ENCODE data around the gene GRID1. TPM values are rescaled to one million over a fixed set of nuclear protein-coding genes. Genes with fewer than 3 reads are reported as not detected.

The GRID1 gene
- total RNA-seq, 4 donors from 2014 or later, result 0.40 to 1.9 (median 1.00) TPM

- TF ChIP-seq POLR2AphosphoS5 (IDR thresholded peaks at IDR 0.05) (no peak), EP300 (IDR thresholded peaks at IDR 0.05; ENCODE audit: low read depth) (no peak), POLR2A (IDR thresholded peaks at IDR 0.05) (no peak), CTCF (IDR thresholded peaks at IDR 0.05) (no peak)
These were observed 324.4 kb downstream of the GRID1 start for GRCh38 chr10:86042161-86042560.

GRCh38 chr10:86041116-86041515, 325.5 kb downstream of the GRID1 start:
- Histone ChIP-seq H3K27me3 (no peaks in the 10 kb centered on the region), H3K27ac (no peak overlapping the region), H3K36me3 (no peaks in the 10 kb centered on the region), H3K9me3 (no peaks in the 10 kb centered on the region), H3K4me3 (no peak overlapping the region), H3K4me1 (no peaks in the 10 kb centered on the region)
- 60% methylated on average over 3 of the region's 3 CpGs; no CpG with 5 or more reads in 1 of the 2 donors for WGBS, 2 donors (ENCODE audit: low coverage in 1 of 2)
- in situ Hi-C loops (cut with MboI; ENCODE audit: low pct_ligation_motif_present in 1 of 4, low pct_unique_long_range_greater_than_20kb in 1 of 4, low sequenced_read_pairs in 3 of 4), result no loop called here
- DNase-seq, result no peak
- no peak for TF ChIP-seq POLR2A (IDR thresholded peaks at IDR 0.05)
- no peak for TF ChIP-seq POLR2AphosphoS5 (IDR thresholded peaks at IDR 0.05)
- TF ChIP-seq CTCF (IDR thresholded peaks at IDR 0.05), result no peak
- no peak for TF ChIP-seq EP300 (IDR thresholded peaks at IDR 0.05; ENCODE audit: low read depth)
- intact Hi-C loops (cut with DNase I; ENCODE audit: low total_unique reads), result no loop called here

More at GRCh38 chr10:86042161-86042560, 324.4 kb downstream of the GRID1 start:
- Histone ChIP-seq H3K27ac (no peak overlapping the region), H3K36me3 (no peaks in the 10 kb centered on the region), H3K4me3 (no peak overlapping the region), H3K9me3 (no peaks in the 10 kb centered on the region), H3K27me3 (no peaks in the 10 kb centered on the region), H3K4me1 (no peaks in the 10 kb centered on the region)
- intact Hi-C loops (cut with DNase I; ENCODE audit: low total_unique reads) (no loop called here), in situ Hi-C loops (cut with MboI; ENCODE audit: low pct_ligation_motif_present in 1 of 4, low pct_unique_long_range_greater_than_20kb in 1 of 4, low sequenced_read_pairs in 3 of 4) (no loop called here)
- WGBS, 2 donors (ENCODE audit: low coverage in 1 of 2), result 91% methylated on average over 2 of the region's 2 CpGs; no CpG with 5 or more reads in 1 of the 2 donors
- no peak for DNase-seq

- H3K4me3 ChIP-seq, result no peak overlapping the region
- intact Hi-C loops (cut with DNase I; ENCODE audit: low total_unique reads) (no loop called here), in situ Hi-C loops (cut with MboI; ENCODE audit: low pct_ligation_motif_present in 1 of 4, low pct_unique_long_range_greater_than_20kb in 1 of 4, low sequenced_read_pairs in 3 of 4) (no loop called here)
- H3K27me3 ChIP-seq, result no peaks in the 10 kb centered on the region
- H3K27ac ChIP-seq, result no peak overlapping the region
- TF ChIP-seq POLR2A (IDR thresholded peaks at IDR 0.05), result no peak
- no peak for TF ChIP-seq CTCF (IDR thresholded peaks at IDR 0.05)
- no peak for TF ChIP-seq EP300 (IDR thresholded peaks at IDR 0.05; ENCODE audit: low read depth)
- TF ChIP-seq POLR2AphosphoS5 (IDR thresholded peaks at IDR 0.05), result no peak
- no peaks in the 10 kb centered on the region for H3K4me1 ChIP-seq
- no peak for DNase-seq
- H3K36me3 ChIP-seq, result no peaks in the 10 kb centered on the region
- no peaks in the 10 kb centered on the region for H3K9me3 ChIP-seq
- 88% methylated on average over 1 of the region's 1 CpG for WGBS, 2 donors (ENCODE audit: low coverage in 1 of 2)
These were observed 328.2 kb downstream of the GRID1 start for GRCh38 chr10:86038371-86038770.

GRCh38 chr10:86037096-86037495, 329.5 kb downstream of the GRID1 start:
- TF ChIP-seq CTCF (IDR thresholded peaks at IDR 0.05) (no peak), POLR2A (IDR thresholded peaks at IDR 0.05) (no peak), EP300 (IDR thresholded peaks at IDR 0.05; ENCODE audit: low read depth) (no peak), POLR2AphosphoS5 (IDR thresholded peaks at IDR 0.05) (no peak)
- intact Hi-C loops (cut with DNase I; ENCODE audit: low total_unique reads) (no loop called here), in situ Hi-C loops (cut with MboI; ENCODE audit: low pct_ligation_motif_present in 1 of 4, low pct_unique_long_range_greater_than_20kb in 1 of 4, low sequenced_read_pairs in 3 of 4) (no loop called here)
- 80% methylated on average over 5 of the region's 5 CpGs; no CpG with 5 or more reads in 1 of the 2 donors for WGBS, 2 donors (ENCODE audit: low coverage in 1 of 2)
- Histone ChIP-seq H3K4me1 (no peaks in the 10 kb centered on the region), H3K9me3 (no peaks in the 10 kb centered on the region), H3K36me3 (no peaks in the 10 kb centered on the region), H3K27me3 (no peaks in the 10 kb centered on the region), H3K27ac (no peak overlapping the region), H3K4me3 (no peak overlapping the region)
- no peak for DNase-seq
